HG03175 (cell line): ENCODE results near the gene CKM.
"Not testable (repeated sequence)": the region's sequence is repeated elsewhere in the genome, so short reads cannot be mapped to it uniquely, and the experiment has no call there.

Experiments used
- ATAC-seq: cut with Tn5 transposase; IDR thresholded peaks from one replicate; pipeline ENCODE4 v1.9.1; 2021; ENCODE audit warnings: mild to moderate bottlenecking, moderate library complexity; ENCODE audit not compliant: unreplicated experiment

Gene CKM

DNA sequence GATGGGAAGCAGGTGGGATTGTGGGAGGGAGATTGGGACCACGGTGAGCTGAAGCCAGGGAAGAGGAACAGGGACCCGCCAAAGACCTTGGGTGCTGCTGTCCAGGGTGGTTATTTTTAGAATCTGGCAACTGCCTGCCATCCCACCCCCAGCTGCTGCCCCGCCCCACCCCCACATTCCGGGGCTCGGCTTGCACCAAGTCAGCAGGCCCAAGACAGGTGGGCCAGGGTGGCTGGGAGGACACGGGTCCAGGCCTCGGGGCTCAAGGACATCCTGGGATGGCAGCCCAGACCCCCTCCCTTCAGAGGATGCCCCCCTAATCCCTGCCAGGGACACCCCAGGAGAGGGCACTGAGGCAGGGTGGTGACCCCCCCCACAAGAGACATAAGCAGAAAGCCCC, 827 bp downstream of the CKM start:
- no peak for ATAC-seq

DNA sequence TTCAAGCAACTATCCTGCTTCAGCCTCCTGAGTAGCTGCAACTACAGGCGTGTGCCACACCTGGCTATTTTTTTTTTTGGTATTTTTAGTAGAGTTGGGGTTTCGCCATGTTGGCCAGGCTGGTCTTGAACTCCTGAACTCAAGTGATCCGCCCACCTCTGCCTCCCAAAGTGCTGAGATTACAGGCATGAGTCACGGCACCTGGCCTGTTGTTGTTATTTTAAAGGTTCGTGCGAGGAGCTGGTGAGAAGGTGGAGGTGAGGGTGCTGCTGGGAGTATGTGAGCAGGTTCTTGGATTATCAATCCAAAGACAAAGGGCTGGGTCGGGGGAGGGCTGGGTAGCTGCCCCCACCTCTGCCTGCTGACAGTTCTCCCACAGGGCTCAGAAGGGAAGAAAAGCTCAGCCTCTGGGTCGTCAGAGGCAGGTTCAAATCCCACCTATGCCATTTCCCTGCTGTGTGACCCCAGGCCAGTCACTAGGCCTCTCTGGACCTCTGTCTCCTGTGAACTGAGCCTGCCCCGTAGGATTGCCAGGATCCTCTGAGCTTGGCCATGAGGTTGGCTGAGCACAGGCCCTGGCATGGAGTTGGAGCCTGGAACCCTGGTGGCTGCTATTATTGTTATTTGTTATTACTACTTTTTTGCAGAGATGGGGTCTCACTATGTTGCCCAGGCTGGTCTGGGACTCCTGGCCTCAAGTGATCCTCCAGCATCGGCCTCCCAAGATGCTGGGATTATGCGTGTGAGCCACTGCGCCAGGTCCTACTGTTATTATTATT, 1.5 kb downstream of the CKM start:
- ATAC-seq: no peak

DNA sequence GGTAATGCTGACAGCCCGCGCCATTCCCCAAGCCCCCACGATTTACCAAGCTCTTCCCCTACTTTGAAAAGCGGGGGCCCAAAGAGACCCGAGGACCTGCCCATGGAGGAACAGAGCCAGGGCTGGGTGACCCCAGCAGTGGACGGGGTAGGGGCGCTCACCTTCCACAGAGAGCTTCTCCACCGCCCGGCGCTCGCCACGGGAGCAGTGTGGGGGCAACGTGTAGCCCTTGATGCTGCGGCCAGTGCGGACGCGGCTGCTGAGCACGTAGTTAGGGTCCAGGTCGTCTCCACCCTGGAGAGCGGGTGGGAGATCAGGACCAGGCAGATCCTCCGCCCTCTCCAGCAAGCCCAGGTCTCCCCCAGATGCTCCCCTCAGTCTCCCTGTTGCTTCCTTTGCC, 7.4 kb downstream of the CKM start:
- no peak for ATAC-seq

DNA sequence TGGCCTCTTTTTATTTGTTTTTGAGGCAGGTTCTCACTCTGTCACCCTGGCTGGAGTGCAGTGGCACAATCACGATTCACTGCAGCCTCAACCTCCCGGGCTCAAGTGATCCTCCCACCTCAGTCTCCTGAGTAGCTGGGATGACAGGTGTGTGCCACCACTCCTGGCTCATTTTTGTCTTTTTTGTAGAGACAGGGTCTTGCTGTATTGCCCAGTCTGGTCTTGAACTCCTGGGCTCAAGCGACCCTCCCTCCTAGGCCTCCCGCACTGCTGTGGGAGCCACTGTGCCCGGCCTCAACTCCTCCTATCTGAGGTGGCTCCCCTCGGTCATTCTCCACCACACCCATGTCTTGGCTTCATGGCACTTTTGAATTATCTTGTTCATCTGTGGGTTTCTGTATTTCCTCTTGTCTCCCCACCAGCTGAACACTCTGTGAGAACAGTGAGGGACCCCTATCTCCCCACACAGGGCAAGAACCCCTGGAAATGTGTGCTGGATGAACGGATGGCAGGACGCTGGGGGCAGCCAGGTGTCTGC, 7.9 kb downstream of the CKM start:
- ATAC-seq: no peak

DNA sequence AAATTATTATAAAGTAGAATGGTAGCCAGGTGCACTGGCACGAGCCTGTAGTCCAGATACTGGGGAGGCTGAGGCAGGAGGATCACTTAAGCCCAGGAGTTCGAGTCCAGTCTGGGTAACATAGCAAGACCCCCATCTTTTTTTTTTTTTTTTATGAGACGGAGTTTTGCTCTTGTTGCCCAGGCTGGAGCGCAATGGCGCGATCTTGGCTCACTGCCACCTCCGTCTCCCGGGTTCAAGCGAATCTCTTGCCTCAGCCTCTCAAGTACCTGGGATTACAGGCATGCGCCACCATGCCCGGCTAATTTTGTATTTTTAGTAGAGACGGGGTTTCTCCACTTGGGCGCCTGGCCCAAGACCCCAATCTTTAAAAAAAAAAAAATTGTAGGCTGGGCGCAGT, 10.4 kb downstream of the CKM start:
- not testable (repeated sequence) for ATAC-seq

DNA sequence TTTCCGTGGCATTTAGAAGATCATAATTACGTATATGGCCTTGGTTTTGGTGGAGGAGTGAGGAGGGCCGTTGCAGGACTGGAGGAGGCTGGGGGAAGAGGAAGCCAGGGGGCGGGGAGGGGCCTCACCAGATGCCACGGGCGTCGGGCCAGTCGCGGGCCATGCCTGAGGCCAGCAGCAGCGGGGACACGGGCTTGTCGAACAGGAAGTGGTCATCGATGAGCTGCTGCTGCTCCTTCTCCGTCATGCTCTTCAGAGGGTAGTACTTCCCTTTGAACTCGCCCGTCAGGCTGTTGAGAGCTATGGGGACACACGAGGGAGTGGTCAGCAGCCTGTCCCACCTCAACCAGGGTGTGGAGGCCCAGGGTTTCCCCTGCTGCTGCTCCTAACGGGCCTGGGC, 11.1 kb downstream of the CKM start:
- ATAC-seq: no peak

DNA sequence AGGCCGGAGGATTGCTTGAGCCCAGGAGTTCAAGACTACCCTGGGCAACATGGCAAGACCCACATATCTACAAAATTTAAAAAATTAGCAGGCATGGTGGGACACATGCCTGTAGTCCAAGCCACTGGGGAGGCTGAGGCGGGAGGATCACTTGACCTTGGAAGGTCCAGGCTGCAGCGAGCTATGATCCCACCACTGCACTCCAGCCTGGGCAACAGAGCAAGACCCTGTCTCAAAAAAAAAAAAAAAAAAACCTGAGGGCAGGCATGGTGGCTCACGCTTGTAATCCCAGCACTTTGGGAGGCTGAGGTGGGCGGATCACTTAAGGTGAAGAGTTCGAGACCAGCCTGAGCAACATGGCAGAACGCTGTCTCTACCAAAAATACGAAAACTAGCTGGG, 13.4 kb downstream of the CKM start:
- ATAC-seq: not testable (repeated sequence)

DNA sequence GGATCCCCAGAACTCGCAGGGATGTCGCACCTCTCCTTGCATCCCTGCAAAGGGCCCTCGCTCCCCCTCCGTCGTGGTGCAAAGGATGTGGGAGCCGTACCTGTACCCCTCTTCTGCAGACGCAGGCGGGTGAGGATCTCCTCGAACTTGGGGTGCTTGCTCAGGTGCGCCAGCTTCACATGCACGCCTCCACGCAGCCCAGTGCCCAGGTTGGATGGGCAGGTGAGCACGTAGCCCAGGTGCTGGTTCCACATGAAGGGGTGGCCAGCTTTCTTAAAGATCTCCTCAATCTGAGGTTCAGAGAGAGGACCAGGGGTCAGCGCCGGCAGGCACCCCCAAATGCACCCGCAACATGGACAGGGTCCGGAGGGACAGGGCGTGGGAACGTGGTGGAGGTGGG, 15.3 kb downstream of the CKM start:
- ATAC-seq: no peak

DNA sequence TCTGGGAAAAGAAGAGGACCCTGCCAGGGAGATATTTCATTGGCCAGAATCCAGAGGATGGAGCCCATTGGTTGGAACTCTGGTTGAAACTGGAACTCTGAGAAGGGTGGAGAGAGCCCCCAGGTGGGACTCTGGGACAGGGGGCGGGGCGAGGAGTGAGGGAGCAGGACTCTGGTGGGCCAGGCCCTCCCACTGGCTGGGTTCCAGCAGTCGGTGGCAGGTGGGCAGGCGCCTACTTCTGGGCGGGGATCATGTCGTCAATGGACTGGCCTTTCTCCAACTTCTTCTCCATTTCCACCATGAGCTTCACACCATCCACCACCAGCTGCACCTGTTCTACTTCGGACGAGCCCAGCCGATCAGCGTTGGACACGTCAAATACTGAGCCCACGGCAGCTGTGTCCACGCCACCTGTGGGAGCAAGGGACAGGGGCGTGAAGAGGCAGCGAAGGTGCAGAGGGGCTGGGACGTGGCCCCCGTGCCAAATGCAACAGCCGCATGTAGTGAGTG, 16.1 kb downstream of the CKM start:
- ATAC-seq: no peak

DNA sequence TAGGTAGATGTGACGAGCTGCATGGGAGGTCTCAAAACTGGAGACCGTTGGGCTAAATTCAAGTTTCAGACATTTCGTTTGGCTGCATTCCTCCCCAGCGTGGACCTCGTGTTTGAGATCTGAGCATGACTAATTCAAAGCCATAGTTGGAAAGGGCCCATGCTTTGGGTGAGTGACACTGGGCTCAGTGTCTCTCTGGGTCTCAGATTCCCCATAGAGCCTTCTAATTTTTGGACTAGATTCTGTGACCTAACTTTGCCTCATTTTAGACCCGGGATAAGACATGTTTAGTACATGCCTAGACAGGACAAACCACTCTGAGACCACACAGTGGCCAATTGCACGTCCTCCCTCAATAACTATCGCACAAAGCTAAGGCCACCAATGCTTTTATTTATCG, 16.6 kb downstream of the CKM start:
- no peak for ATAC-seq

DNA sequence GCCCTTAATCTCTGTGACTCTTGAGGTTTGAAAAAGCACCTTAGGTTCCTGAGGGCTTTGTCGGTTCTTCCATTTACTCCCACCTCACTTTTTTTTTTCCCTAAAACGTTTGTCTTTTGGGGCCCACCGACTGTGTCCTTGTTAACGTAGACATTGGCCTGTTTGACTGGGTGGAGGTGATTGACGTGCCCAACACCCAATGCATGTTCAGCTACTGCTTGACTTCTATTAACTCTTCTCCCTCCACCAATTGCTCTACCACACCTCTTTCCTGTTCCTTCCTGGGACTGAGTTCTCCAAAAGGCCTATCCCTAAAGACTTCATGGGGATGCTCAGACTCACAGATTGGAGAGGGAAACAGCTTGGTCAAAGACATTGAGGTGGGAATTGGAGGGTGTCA, 17.3 kb downstream of the CKM start:
- no peak for ATAC-seq

DNA sequence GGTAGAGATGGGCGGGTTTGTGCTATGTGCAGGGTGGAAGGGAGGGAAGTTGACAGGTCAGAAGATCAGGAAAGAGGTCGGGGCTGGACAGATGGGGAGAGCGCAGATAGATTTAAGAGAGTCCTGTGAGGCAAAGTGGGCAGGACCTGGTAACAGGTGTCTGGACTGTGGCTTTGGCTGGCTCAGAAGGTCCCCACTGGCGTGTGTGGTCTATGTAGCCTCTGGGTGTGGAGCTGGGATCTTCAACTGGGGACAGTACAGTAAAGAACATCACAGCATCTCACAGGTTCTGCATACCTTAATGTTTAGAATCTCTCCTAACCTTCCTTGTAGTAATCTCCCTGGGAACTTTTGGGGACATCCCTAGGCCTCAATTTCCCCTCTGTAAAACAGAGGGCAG, 17.7 kb downstream of the CKM start:
- no peak for ATAC-seq

DNA sequence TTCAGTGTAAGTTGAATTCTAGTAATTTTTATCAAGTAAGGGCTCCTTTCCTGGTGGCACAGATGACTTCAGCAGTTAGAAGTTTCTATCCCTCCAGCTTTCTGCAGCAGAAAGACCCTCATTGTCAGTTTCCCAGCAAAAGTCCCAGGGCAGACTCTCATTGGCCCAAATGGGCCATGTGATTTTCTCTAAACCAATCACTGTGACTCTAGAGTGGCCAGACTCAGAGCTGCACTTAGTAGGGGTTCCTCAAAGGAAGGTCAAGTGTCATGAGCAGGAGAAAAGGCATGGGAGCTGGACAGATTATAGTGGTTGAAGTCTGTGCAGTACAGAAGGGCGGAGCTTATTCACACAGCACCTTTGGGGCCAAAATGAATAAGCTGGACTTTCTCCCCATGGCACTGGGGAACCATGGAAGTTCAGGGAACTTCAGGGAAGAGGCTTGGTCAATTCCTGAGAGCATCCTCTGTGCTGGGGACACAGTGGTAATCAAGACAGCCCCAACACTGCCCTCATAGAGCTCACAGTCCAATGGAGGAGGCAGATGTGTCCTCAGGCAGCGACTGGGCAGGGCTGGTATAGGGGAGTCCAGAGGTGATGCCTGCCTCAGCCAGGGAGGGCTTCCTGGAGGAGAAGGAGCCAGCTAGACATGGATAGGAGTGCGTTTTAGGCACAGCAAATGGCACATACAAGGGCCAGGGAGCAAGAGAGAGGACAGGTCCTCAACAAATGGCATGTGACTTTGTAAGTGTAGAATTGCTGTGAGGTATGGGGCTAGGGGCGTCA, 18.3 kb downstream of the CKM start:
- ATAC-seq: no peak

DNA sequence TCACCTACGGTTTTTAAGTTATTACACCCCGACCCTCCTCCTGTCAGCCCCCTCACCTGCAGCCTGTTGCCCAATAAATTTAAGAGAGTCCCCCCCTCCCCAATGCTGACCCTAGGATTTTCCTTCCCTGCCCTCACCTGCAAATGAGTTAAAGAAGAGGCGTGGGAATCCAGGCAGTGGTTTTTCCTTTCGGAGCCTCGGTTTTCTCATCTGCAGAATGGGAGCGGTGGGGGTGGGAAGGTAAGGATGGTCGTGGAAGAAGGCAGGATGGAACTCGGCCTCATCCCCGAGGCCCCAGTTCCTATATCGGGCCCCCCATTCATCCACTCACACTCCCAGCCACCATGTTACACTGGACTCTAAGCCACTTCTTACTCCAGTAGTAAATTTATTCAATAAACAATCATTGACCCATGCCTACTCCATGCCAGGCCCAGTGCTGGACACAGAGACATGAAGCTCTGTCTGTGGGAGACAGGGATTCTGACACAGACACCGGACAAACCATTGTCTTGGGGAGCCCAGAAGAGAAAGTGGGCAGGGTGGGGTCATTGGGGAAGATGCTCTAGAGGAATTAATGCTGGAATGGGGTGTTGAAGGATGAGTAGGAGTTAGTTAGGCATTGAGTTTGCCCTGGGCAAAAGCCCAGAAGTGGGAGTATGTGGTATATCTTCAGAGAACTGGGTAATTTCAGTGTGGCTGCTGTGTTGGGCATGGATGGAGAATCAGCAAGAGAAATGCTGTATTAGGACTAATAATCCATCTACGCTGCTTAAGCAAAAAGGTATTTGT, 19.2 kb downstream of the CKM start:
- ATAC-seq: no peak

DNA sequence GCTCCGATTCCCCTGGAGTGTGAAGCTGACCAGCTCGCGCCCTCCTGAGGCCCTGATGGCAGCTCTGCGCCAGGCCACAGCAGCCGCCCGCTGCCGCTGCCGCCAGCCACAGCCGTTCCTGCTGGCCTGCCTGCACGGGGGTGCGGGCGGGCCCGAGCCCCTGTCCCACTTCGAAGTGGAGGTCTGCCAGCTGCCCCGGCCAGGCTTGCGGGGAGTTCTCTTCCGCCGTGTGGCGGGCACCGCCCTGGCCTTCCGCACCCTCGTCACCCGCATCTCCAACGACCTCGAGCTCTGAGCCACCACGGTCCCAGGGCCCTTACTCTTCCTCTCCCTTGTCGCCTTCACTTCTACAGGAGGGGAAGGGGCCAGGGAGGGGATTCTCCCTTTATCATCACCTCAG, 20.3 kb downstream of the CKM start:
- ATAC-seq: no peak

DNA sequence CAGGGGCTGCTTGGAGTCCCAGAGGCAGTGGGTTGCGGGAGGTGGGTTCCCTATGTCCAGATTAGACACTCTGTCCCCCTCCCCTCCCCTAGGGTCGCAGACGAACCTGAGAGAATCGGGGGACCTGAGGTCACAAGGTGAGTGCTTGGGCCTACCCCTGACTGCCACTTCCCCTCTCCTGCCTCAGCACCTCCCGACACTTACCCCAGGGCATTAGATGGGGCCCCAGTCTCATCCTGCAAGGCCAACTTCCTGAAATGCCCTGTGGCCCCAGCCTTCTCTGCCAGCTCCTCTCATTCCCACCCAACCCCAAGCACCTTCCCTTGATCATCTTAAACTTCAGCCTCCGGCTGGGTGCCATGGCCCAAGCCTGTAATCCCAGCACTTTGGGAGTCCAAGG, 23.0 kb downstream of the CKM start:
- no peak for ATAC-seq

DNA sequence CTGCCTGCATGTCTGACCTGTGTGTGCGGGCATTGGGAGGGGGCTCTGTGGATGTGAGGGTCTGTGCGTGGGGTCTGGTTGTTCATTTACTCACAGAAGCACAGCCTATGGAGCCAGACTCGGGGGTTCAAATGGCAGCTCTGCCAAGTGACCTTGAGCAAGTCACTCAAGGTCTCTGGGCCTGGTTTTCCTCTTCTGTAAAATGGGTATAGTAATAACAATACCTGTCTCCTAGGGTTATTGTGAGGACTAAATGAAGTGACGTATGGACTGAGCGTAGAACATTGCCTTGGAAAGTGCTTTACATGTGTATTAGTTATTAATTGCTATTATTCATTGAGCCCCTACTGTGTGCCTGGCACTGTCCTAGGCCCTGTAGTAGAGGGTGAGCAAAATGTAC, 24.4 kb downstream of the CKM start:
- no peak for ATAC-seq

DNA sequence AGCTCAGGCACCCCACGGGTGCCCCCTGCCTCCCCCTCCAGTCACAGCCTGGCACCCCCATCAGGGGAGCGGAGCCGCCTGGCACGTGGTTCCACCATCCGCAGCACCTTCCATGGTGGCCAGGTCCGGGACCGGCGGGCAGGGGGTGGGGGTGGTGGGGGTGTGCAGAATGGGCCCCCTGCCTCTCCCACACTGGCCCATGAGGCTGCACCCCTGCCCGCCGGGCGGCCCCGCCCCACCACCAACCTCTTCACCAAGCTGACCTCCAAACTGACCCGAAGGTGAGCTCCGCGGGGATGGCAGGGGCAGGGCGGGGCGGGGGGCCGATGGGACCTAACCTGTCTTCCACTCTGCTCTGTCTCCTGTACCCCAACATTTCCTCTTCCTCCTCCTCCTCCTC, 25.0 kb downstream of the CKM start:
- no peak for ATAC-seq

DNA sequence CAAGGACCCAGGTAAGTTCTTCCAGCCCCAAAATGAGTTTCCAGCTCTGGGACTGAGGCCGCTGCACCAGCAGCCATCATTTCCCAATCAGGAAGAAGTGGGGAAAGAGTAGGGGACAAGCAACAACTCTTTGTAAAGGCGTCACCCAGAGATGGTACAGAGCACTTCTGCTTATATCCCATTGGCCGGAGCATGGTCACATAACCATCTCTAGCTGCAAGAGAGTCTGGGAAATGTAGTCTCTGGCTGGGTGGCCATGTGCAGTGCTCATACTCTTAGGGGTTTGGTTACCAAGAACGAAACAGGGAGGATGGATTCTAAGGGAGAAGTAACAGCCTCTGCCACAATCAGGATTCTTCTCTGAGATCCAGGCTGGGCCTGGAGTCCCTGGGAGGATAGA, 26.3 kb downstream of the CKM start:
- no peak for ATAC-seq

DNA sequence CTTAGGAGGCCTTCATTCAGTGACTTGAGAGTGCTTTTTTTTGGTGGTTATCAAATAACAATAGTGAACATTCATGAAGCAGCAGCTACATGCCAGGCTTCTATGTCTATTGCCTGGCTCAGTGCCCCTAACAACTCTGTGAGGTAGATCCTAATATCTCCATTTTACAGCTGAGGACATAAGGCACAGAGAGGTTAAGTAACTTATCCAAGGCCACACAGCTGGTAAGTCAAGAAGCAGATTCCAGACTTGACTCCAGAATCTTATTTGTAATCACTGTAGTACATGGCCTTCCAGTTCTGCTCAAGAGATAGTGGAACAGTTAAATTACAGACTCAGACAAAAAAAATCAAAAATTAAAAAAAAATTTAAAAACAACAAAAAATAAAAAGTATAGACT, 26.8 kb downstream of the CKM start:
- ATAC-seq: no peak

DNA sequence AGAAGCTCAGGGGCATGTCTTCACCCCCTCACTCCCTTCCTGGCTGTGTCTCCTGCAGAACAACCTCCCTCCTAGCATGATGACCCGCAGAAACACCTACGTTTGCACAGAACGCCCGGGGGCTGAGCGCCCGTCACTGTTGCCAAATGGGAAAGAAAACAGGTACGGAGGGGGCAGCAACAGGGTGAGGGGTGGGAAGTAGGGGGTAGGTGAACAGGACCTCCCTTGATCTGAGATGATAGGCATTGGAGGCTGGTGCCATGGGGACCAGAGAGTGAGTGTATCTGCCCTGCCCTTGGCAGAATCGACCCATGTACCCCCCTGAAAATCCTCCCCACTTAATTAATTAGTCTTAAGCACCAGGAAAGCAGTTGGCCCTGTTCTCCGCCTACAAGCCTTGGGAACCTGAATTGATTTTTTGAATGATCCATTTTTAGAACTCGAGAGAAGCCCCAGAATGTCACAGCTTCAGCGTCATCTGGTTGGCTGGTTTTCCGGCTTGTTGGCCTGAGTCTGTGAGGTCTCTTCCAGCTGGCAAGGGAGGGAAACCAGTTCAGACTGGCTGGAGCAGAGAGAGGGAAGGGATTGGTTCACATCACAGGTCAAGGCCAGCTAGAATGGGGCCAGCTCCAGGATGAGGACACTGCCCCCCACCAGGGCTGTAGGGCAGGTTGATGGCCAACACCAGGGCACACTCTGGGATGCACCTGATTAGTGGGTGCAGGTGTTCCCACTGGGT, 28.2 kb downstream of the CKM start:
- ATAC-seq: no peak
